ENCODE measurements around the gene KATNB1. TPM values are rescaled to one million over a fixed set of nuclear protein-coding genes. Genes with fewer than 3 reads are reported as not detected.

Gene KATNB1
- polyA plus RNA-seq, 1 donor from 2014 or later = 57.9 TPM

DNA sequence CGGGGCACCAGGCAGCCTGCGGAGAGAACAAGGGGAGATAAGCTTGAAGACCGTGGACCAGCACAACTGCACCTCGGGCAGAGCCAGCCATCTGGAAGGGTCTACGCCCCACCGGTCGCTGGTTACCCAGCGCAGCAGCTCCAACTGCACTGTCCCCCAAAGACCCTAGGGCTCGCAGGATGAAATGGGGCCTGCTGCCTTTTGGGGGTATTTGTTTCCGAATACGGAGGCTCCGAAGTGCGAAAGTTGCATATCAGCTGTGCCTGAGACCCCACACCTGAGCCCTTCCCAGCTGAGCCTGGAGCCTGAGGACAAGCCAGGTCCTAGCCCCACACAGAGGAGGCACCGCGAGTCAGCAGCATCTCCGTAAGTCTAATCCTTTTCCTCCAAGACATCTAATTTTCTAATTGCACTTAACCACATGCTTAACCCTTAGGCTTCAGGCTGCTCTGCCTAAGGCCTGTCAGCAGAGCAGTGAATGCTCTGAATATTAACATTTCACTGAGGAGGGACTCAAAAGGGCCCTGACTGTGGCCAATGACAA, 62.8 kb downstream of the KATNB1 start:
- Histone ChIP-seq H2AFZ (ENCODE audit: low read depth, low read length) (no peak overlapping the region), H3K9me3 (ENCODE audit: low read length) (no peaks in the 10 kb centered on the region), H3K79me2 (replicated peaks; ENCODE audit: insufficient read depth, low read length) (no peaks in the 10 kb centered on the region), H3K27ac (ENCODE audit: low read length) (no peak overlapping the region), H3K9me2 (ENCODE audit: insufficient read depth, low read length) (no peaks in the 10 kb centered on the region), H3K27me3 (ENCODE audit: insufficient read depth, low read depth, low read length) (peaks cover 13% of the 10 kb centered on the region), H4K20me1 (ENCODE audit: insufficient read depth) (no peaks in the 10 kb centered on the region), H3K4me2 (ENCODE audit: low read length) (peak overlapping the region; percentile 14), H3F3A (ENCODE audit: insufficient read depth, low read length, poor library complexity, severe bottlenecking) (no peaks in the 10 kb centered on the region), H3K36me3 (ENCODE audit: insufficient read depth, low read length) (peaks cover 8% of the 10 kb centered on the region), H3K4me3 (ENCODE audit: low read length) (peak overlapping the region; percentile 52), H3K9ac (ENCODE audit: low read length) (no peak overlapping the region)
- no peak for TF ChIP-seq EZH2 (IDR thresholded peaks at IDR 0.05; ENCODE audit: borderline replicate concordance, insufficient read depth, low read length, poor library complexity, severe bottlenecking)
- TF ChIP-seq TAF1 (IDR thresholded peaks at IDR 0.05; ENCODE audit: low read depth) = no peak
- no peak for TF ChIP-seq POLR2AphosphoS5 (IDR thresholded peaks at IDR 0.05)
- TF ChIP-seq MXI1 (conservative IDR thresholded peaks at IDR 0.05; ENCODE audit: poor library complexity, severe bottlenecking) = no peak
- TF ChIP-seq RAD21 (conservative IDR thresholded peaks at IDR 0.05) = no peak
- TF ChIP-seq, protein P1, sequence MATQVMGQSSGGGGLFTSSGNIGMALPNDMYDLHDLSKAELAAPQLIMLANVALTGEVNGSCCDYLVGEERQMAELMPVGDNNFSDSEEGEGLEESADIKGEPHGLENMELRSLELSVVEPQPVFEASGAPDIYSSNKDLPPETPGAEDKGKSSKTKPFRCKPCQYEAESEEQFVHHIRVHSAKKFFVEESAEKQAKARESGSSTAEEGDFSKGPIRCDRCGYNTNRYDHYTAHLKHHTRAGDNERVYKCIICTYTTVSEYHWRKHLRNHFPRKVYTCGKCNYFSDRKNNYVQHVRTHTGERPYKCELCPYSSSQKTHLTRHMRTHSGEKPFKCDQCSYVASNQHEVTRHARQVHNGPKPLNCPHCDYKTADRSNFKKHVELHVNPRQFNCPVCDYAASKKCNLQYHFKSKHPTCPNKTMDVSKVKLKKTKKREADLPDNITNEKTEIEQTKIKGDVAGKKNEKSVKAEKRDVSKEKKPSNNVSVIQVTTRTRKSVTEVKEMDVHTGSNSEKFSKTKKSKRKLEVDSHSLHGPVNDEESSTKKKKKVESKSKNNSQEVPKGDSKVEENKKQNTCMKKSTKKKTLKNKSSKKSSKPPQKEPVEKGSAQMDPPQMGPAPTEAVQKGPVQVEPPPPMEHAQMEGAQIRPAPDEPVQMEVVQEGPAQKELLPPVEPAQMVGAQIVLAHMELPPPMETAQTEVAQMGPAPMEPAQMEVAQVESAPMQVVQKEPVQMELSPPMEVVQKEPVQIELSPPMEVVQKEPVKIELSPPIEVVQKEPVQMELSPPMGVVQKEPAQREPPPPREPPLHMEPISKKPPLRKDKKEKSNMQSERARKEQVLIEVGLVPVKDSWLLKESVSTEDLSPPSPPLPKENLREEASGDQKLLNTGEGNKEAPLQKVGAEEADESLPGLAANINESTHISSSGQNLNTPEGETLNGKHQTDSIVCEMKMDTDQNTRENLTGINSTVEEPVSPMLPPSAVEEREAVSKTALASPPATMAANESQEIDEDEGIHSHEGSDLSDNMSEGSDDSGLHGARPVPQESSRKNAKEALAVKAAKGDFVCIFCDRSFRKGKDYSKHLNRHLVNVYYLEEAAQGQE (IDR thresholded peaks at IDR 0.05; ENCODE audit: borderline replicate concordance) = no peak

DNA sequence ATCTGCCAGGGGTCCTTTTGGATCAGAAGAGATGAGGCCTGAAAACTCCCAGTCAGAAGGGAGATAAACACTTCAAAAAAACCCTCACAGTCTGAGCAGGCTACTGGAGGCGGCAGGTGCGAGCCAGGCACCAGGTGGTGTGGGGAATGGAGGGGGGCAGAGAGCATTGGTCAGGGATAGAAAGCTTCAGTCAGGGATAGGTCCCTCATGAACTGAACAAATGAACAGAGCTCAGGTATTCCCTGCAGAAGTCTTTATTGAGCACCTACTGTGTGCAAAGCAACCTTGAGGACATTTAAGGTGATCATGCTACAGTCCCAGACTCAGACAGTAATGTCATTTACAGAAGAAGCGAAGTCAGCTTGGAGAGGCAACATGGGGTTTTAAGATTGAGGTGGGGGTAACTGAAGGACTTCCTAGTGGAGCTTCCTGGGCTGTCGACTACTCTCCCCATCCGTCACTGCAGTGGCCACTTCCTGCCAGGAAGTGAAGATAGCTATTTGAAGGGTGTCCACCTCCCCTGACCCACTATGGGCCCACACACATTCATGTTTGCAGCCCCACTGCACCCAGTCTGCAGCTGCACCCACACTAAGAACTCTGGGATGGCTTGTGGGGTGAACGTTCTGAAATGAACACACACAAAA, 63.5 kb downstream of the KATNB1 start:
- Histone ChIP-seq H3K79me2 (replicated peaks; ENCODE audit: insufficient read depth, low read length) (no peaks in the 10 kb centered on the region), H3K4me2 (ENCODE audit: low read length) (no peak overlapping the region), H3K9me3 (ENCODE audit: low read length) (no peaks in the 10 kb centered on the region), H3K36me3 (ENCODE audit: insufficient read depth, low read length) (peaks cover 8% of the 10 kb centered on the region), H3K9me2 (ENCODE audit: insufficient read depth, low read length) (no peaks in the 10 kb centered on the region), H3K4me3 (ENCODE audit: low read length) (peak overlapping the region; percentile 52), H3K27me3 (ENCODE audit: insufficient read depth, low read depth, low read length) (peaks cover 13% of the 10 kb centered on the region), H2AFZ (ENCODE audit: low read depth, low read length) (no peak overlapping the region), H3K9ac (ENCODE audit: low read length) (no peak overlapping the region), H3K27ac (ENCODE audit: low read length) (no peak overlapping the region), H4K20me1 (ENCODE audit: insufficient read depth) (no peaks in the 10 kb centered on the region), H3F3A (ENCODE audit: insufficient read depth, low read length, poor library complexity, severe bottlenecking) (no peaks in the 10 kb centered on the region)
- TF ChIP-seq, protein P2, sequence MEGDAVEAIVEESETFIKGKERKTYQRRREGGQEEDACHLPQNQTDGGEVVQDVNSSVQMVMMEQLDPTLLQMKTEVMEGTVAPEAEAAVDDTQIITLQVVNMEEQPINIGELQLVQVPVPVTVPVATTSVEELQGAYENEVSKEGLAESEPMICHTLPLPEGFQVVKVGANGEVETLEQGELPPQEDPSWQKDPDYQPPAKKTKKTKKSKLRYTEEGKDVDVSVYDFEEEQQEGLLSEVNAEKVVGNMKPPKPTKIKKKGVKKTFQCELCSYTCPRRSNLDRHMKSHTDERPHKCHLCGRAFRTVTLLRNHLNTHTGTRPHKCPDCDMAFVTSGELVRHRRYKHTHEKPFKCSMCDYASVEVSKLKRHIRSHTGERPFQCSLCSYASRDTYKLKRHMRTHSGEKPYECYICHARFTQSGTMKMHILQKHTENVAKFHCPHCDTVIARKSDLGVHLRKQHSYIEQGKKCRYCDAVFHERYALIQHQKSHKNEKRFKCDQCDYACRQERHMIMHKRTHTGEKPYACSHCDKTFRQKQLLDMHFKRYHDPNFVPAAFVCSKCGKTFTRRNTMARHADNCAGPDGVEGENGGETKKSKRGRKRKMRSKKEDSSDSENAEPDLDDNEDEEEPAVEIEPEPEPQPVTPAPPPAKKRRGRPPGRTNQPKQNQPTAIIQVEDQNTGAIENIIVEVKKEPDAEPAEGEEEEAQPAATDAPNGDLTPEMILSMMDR (IDR thresholded peaks at IDR 0.05; ENCODE audit: poor library complexity, severe bottlenecking) = no peak
- TF ChIP-seq RAD21 (conservative IDR thresholded peaks at IDR 0.05) = no peak
- TF ChIP-seq MXI1 (conservative IDR thresholded peaks at IDR 0.05; ENCODE audit: poor library complexity, severe bottlenecking) = no peak
- no peak for TF ChIP-seq SMC3 (conservative IDR thresholded peaks at IDR 0.05; ENCODE audit: poor library complexity)

All from neural cell (in vitro differentiated cells).